K562 (cell line): ENCODE data around the gene SAMD14. TPM values are rescaled to one million over a fixed set of nuclear protein-coding genes. Genes with fewer than 3 reads are reported as not detected.
A peak's percentile ranks its signal among the peaks of the same experiment; 100 is the strongest.

Source experiments
- ARID1B ChIP-seq: fragments of 450-650 bp; IDR thresholded peaks from 2 replicates; pipeline ENCODE4 v1.6.1; 2016; ENCODE audit warnings: antibody characterized with exemption, mild to moderate bottlenecking, inconsistent platforms
- CBFA2T3 ChIP-seq: fragments of 450-650 bp; IDR thresholded peaks from 2 replicates; pipeline ENCODE4 v1.6.1; 2017
- CREBBP ChIP-seq: IDR thresholded peaks from one replicate; pipeline ENCODE4 v1.6.1; 2012; ENCODE audit warnings: low read depth, mild to moderate bottlenecking, control low read depth, inconsistent platforms, low read length
- CTCFL ChIP-seq: IDR thresholded peaks from 2 replicates; pipeline ENCODE4 v1.6.1; 2011; ENCODE audit warnings: borderline replicate concordance, low read depth, mild to moderate bottlenecking, moderate library complexity, low read length; ENCODE audit not compliant: insufficient read depth, poor library complexity, severe bottlenecking
- DPF2 ChIP-seq: fragments of 450-650 bp; IDR thresholded peaks from 2 replicates; pipeline ENCODE4 v1.6.1; 2016
- E2F1 ChIP-seq: sonication (generic); formaldehyde crosslinking; IDR thresholded peaks from 2 replicates; pipeline ENCODE4 v1.8.1; 2023; ENCODE audit warnings: mild to moderate bottlenecking, missing genetic modification reagents, moderate library complexity
- GABPA ChIP-seq: fragments of 200-800 bp; sonication (Bioruptor generic); conservative IDR thresholded peaks from 2 replicates; pipeline ENCODE4 v1.6.1; 2016; ENCODE audit warnings: low read depth, missing genetic modification characterization, missing compliant biosample characterization
- HNRNPL ChIP-seq: fragments of 200-400 bp; formaldehyde crosslinking; IDR thresholded peaks from 2 replicates; pipeline ENCODE4 v1.6.1; 2017; ENCODE audit warnings: low read depth, mild to moderate bottlenecking, low read length
- KDM4B ChIP-seq, 2 experiments: fragments of 450-650 bp in 1 of 2; sonication (generic) in 1 of 2; IDR thresholded peaks; 2 replicates each; pipeline ENCODE4 v1.6.1; 2016 to 2017; ENCODE audit warnings: borderline replicate concordance in 2 of 2, antibody characterized with exemption in 1 of 2, low read depth in 1 of 2, mild to moderate bottlenecking in 1 of 2
- NCOA4 ChIP-seq: fragments of 450-650 bp; IDR thresholded peaks from 2 replicates; pipeline ENCODE4 v1.6.1; 2018; ENCODE audit warnings: mild to moderate bottlenecking; ENCODE audit not compliant: partially characterized antibody
- NKRF ChIP-seq: fragments of 450-650 bp; IDR thresholded peaks from 2 replicates; pipeline ENCODE4 v1.6.1; 2016; ENCODE audit warnings: borderline replicate concordance
- NR2C1 ChIP-seq, 2 experiments: fragments of 450-650 bp; IDR thresholded peaks; 2 replicates each; pipeline ENCODE4 v1.6.1; 2017; ENCODE audit warnings: mild to moderate bottlenecking in 2 of 2, antibody characterized with exemption in 1 of 2, inconsistent platforms in 1 of 2, missing compliant biosample characterization in 1 of 2, missing genetic modification characterization in 1 of 2
- PHF20 ChIP-seq: fragments of 450-650 bp; IDR thresholded peaks from 2 replicates; pipeline ENCODE4 v1.6.1; 2018; ENCODE audit not compliant: partially characterized antibody
- SAP30 ChIP-seq: fragments of 200-600 bp; sonication (generic); IDR thresholded peaks from 2 replicates; pipeline ENCODE4 v1.6.1; 2012; ENCODE audit warnings: borderline replicate concordance, low read depth, mild to moderate bottlenecking, moderate library complexity, low read length, control low read depth, inconsistent platforms; ENCODE audit not compliant: insufficient read depth, poor library complexity, severe bottlenecking
- SIN3A ChIP-seq, 2 experiments: fragments of 150-350 bp in 1 of 2; IDR thresholded peaks; 2 replicates each; pipeline ENCODE4 v1.6.1; 2011 to 2016; ENCODE audit warnings: borderline replicate concordance in 2 of 2, low read depth in 2 of 2, low read length in 2 of 2, mild to moderate bottlenecking in 2 of 2, moderate library complexity in 2 of 2; ENCODE audit not compliant: control insufficient read depth in 1 of 2
- TRIM25 ChIP-seq: fragments of 450-650 bp; IDR thresholded peaks from 2 replicates; pipeline ENCODE4 v1.7.0; 2016; ENCODE audit warnings: borderline replicate concordance
- TRIM28 ChIP-seq: fragments of 450-650 bp; IDR thresholded peaks from 2 replicates; pipeline ENCODE4 v1.6.1; 2017
- YBX1 ChIP-seq: fragments of 450-650 bp; IDR thresholded peaks from 2 replicates; pipeline ENCODE4 v1.7.1; 2016; ENCODE audit warnings: mild to moderate bottlenecking
- ZNF696 ChIP-seq: fragments of 250-450 bp; sonication (Bioruptor Pico); conservative IDR thresholded peaks from 2 replicates; pipeline ENCODE4 v1.4.0; 2020; ENCODE audit warnings: mild to moderate bottlenecking, moderate library complexity
- ZNF717 ChIP-seq: fragments of 250-450 bp; sonication (Bioruptor Pico); IDR thresholded peaks from 2 replicates; pipeline ENCODE4 v1.5.0; 2021
- polyA plus RNA-seq, 8 experiments: library from polyadenylated mRNA; depleted of rRNA in 4 of 8; stranded (reverse) in 5 of 8; unstranded in 3 of 8; fragments of >200 nt; fragmentation: Nextera tagmentation in 2 of 8; fragmentation: Illumina TruSeq in 1 of 8; extraction: Ambion mirVana in 2 of 8; extraction: Trizol in 1 of 8; gene quantifications; 2 replicates each; pipeline versions ENCODE4 v1.2.1 to v1.2.3, GENCODE V29; 2011 to 2014; ENCODE audit warnings: inconsistent platforms in 1 of 8, missing spikeins in 1 of 8
- total RNA-seq, 7 experiments: library from RNA; depleted of rRNA in 6 of 7; stranded (reverse); fragments of >200 nt in 6 of 7; fragmentation: Illumina TruSeq in 2 of 7; extraction: Trizol in 2 of 7; gene quantifications; 2 replicates each; pipeline versions ENCODE4 v1.2.1 to v1.2.3, GENCODE V29; 2011 to 2021; ENCODE audit warnings: low replicate concordance in 1 of 7

The SAMD14 gene
- total and polyA plus RNA-seq, 9 of the 15 experiments (the other 6 are each of a cell fraction or from before 2014, with no cell fraction given), result 0.04 to 0.07 TPM; not detected in 7

GRCh38 chr17:50139950-50140885 lies 10.3 kb upstream of the SAMD14 start (continued):
- TF ChIP-seq TRIM28 (peak; percentile 99), PHF20 (no peak), NKRF (no peak), SAP30 (no peak), YBX1 (no peak), SIN3A (IDR thresholded peaks at IDR 0.05; ENCODE audit: borderline replicate concordance in 2 of 2, control insufficient read depth in 1 of 2, low read depth in 2 of 2, low read length in 2 of 2) (no peak), CREBBP (no peak), HNRNPL (no peak), CBFA2T3 (no peak), KDM4B (IDR thresholded peaks at IDR 0.05; ENCODE audit: borderline replicate concordance in 2 of 2, low read depth in 1 of 2) (no peak), ARID1B (no peak), CTCFL (peak; percentile 77), ZNF696 (no peak), TRIM25 (no peak), ZNF717 (CRISPR knock-in tag) (no peak), GABPA (tag) (peak; percentile 48; the same call in 1 of the 2 replicates), NR2C1 (IDR thresholded peaks at IDR 0.05) (no peak), NR2C1 (tag; IDR thresholded peaks at IDR 0.05) (no peak), DPF2 (0 out of 2 replicates have a peak, but pooled peaks have one; percentile 33), NCOA4 (no peak), E2F1 (CRISPR knock-in tag) (peak; percentile 67; the same call in 1 of the 2 replicates)
